Upper lobe of left lung (tissue), 6 donors: ENCODE results near the gene GLIS1. TPM values are rescaled to one million over a fixed set of nuclear protein-coding genes. Genes with fewer than 3 reads are reported as not detected.

ENCODE experiments used
- ATAC-seq, 2 donors: fragments of 200-7000 bp; cut with Tn5 transposase; one replicate each; pipeline ENCODE4 v1.9.1; 2022; ENCODE audit warnings: mild to moderate bottlenecking in 2 of 2, moderate library complexity in 2 of 2; ENCODE audit not compliant: low FRiP score in 2 of 2
- DNase-seq, 2 donors: peaks; one replicate each; pipeline ENCODE4 v3.0.0-alpha.2; 2019 to 2020
- H3K27ac ChIP-seq, 4 donors: fragments of 200-600 bp; sonication (generic); one replicate each; pipeline ENCODE4 v1.5.1; 2016 to 2019
- H3K27me3 ChIP-seq, 4 donors: fragments of 200-600 bp; sonication (generic); one replicate each; pipeline ENCODE4 v1.5.1; 2017 to 2019
- H3K36me3 ChIP-seq, 4 donors: fragments of 200-600 bp; sonication (generic); one replicate each; pipeline ENCODE4 v1.5.1; 2016 to 2019
- H3K4me1 ChIP-seq, 4 donors: fragments of 200-600 bp; sonication (generic); one replicate each; pipeline ENCODE4 v1.5.1; 2018 to 2019
- H3K4me3 ChIP-seq, 4 donors: fragments of 200-600 bp; sonication (generic); one replicate each; pipeline ENCODE4 v1.5.1; 2017 to 2019; ENCODE audit warnings: mild to moderate bottlenecking in 2 of 4, moderate library complexity in 1 of 4
- H3K9me3 ChIP-seq, 4 donors: fragments of 200-600 bp; sonication (generic); one replicate each; pipeline ENCODE4 v1.5.1; 2018 to 2019
- EP300 ChIP-seq, 4 donors: sonication (generic); formaldehyde crosslinking; IDR thresholded peaks; one replicate each; pipeline ENCODE4 v1.5.1; 2017; ENCODE audit warnings: antibody characterized with exemption in 4 of 4, control low read depth in 2 of 4
- POLR2A ChIP-seq, 4 donors: fragments of 450-650 bp; IDR thresholded peaks; one replicate each; pipeline ENCODE4 v1.5.1; 2016 to 2017; ENCODE audit warnings: antibody characterized with exemption in 4 of 4, mild to moderate bottlenecking in 2 of 4
- POLR2AphosphoS5 ChIP-seq, 2 donors: sonication (generic); formaldehyde crosslinking; IDR thresholded peaks; one replicate each; pipeline ENCODE4 v1.5.1; 2017; ENCODE audit warnings: antibody characterized with exemption in 2 of 2
- WGBS, 2 donors: methylation state at CpG; one replicate each; pipeline ENCODE4 v1.1.5; 2017 to 2018; 5-methylcytosine and 5-hydroxymethylcytosine counted together
- total RNA-seq, 6 donors: library from RNA; depleted of rRNA in 4 of 6; stranded (reverse); fragments of >200 nt in 4 of 6; gene quantifications; one replicate each; pipeline versions ENCODE4 v1.1.0 to v1.2.1, GENCODE V29; 2016 to 2021
- TF ChIP-seq, protein P1 (sequence below), 6 experiments: fragments of 450-650 bp in 4 of 6; fragments of 200-600 bp in 2 of 6; sonication (generic) in 2 of 6; IDR thresholded peaks; one replicate each; pipeline ENCODE4 v1.5.1; 2016 to 2019; ENCODE audit warnings: antibody characterized with exemption in 6 of 6
- donor health status: DM: no; HTN: no; CAD: no; lungs with moderate emphysema.
- donor health status: DM: no; HTN: yes; CAD: no; lungs with severe emphysema.

Gene GLIS1
- total RNA-seq, 6 donors from 2014 or later: 0.26 to 1.0 TPM; not detected in 4

GRCh38 chr1:53604291-53604919 is 134.6 kb downstream of the GLIS1 start:
- TF ChIP-seq EP300 (IDR thresholded peaks at IDR 0.05): no peak
- TF ChIP-seq POLR2A (IDR thresholded peaks at IDR 0.05): no peak
- TF ChIP-seq, protein P1, sequence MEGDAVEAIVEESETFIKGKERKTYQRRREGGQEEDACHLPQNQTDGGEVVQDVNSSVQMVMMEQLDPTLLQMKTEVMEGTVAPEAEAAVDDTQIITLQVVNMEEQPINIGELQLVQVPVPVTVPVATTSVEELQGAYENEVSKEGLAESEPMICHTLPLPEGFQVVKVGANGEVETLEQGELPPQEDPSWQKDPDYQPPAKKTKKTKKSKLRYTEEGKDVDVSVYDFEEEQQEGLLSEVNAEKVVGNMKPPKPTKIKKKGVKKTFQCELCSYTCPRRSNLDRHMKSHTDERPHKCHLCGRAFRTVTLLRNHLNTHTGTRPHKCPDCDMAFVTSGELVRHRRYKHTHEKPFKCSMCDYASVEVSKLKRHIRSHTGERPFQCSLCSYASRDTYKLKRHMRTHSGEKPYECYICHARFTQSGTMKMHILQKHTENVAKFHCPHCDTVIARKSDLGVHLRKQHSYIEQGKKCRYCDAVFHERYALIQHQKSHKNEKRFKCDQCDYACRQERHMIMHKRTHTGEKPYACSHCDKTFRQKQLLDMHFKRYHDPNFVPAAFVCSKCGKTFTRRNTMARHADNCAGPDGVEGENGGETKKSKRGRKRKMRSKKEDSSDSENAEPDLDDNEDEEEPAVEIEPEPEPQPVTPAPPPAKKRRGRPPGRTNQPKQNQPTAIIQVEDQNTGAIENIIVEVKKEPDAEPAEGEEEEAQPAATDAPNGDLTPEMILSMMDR (IDR thresholded peaks at IDR 0.05): no peak
- TF ChIP-seq POLR2AphosphoS5 (IDR thresholded peaks at IDR 0.05): no peak
- no peaks in the 10 kb centered on the region for H3K9me3 ChIP-seq
- H3K4me3 ChIP-seq: no peak overlapping the region
- 73 to 84% methylated on average over 5 of the region's 5 CpGs for WGBS, 2 donors
- H3K27me3 ChIP-seq: no peaks in the 10 kb centered on the region
- no peak overlapping the region for H3K27ac ChIP-seq
- H3K4me1 ChIP-seq: no peaks in the 10 kb centered on the region
- no peaks in the 10 kb centered on the region for H3K36me3 ChIP-seq
- ATAC-seq (no peak), DNase-seq (no peak)

GRCh38 chr1:53603431-53603830 is 135.5 kb downstream of the GLIS1 start:
- Histone ChIP-seq H3K27me3 (no peaks in the 10 kb centered on the region), H3K27ac (no peak overlapping the region), H3K36me3 (no peaks in the 10 kb centered on the region), H3K4me3 (no peak overlapping the region), H3K4me1 (no peaks in the 10 kb centered on the region), H3K9me3 (no peaks in the 10 kb centered on the region)
- no peak for DNase-seq
- no peak for ATAC-seq
- TF ChIP-seq POLR2AphosphoS5 (IDR thresholded peaks at IDR 0.05) (no peak), EP300 (IDR thresholded peaks at IDR 0.05) (no peak)
- WGBS, 2 donors: 87 to 92% methylated on average over 6 of the region's 6 CpGs

DNA sequence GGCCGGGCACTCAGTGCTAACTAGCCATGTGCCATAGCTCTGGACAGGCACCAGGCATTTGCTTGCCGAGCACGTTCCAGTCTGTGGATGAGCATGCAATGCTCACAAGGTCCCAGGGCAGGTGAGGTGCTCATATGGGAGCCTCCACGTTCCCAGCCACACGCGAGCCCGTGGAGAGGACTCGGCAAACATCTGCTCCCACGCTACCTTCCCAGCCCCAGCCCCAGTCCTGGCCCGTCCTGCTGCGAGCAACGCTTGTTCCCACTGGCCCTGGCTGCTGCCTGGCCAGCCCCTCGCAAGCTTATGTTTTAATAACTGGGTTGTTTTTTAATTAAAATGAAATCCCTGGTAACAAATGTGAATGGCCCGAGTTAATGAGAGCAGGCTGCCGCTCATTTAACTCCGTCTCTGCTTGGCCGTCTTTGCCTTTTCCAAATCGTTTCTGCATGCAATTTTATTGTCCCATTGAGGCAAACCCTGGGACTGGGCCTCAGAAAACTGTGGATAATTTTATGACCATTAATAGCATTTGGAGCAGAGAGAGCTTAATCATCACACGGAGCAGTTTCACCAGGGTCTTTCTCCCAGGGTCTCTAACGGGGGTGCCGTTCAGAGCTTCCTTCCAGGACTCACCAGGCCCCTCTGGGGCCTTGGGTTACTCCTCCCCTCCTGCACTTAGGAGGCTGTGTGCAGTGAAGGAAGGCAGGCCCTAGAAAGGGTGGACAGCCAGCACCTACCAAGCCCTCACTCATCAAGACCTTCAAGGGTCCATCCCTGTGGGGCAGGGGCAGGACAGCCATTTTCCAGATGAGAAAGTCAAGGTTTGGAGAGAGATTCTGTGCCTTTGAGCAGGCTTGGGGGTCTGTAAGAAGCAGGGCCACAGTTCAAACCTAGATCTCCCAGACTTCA is 136.8 kb downstream of the GLIS1 start:
- TF ChIP-seq POLR2A (IDR thresholded peaks at IDR 0.05) (no peak), EP300 (IDR thresholded peaks at IDR 0.05) (no peak), POLR2AphosphoS5 (IDR thresholded peaks at IDR 0.05) (no peak)
- H3K27ac ChIP-seq: no peak overlapping the region
- no peak for ATAC-seq
- WGBS, 2 donors: 88 to 90% methylated on average over 14 to 21 of the region's 21 CpGs
- peak in 1 of 2 donors; percentile 60 for DNase-seq
- no peaks in the 10 kb centered on the region for H3K36me3 ChIP-seq
- H3K4me3 ChIP-seq: no peak overlapping the region
- H3K4me1 ChIP-seq: no peaks in the 10 kb centered on the region
- H3K27me3 ChIP-seq: no peaks in the 10 kb centered on the region
- H3K9me3 ChIP-seq: no peaks in the 10 kb centered on the region

DNA sequence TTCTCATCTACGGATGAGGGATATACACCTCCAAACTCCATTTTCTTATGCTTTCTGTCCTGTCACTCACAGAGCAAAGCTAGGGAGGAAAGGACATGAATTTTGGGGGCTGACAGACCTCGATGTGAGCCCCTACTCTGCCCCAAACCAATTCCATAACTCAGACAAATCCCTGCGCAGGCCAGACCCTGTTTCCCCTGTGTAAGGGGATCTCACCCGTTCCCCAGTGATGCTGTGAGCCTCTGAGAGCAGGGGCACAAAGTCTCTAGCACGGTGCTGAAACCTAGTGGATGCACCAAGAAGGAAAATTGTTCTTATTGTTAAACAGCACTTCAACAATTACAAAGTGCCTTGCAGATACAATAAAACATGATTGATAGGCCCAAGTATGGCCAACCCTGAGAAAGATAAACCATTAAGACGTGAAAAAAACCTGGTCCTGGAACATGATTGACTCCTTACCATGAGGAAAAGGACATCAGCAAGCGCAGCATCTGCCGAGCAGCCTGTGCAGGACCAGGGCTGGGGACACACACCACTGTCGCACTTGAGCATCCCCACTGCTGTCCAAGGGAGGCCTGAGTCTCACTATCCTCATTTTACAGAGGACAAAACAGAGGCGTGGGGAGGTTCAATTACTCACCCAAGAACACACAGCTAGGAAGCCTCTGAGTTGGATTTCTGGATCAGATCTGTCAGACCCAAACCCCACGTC is 137.8 kb downstream of the GLIS1 start:
- no peaks in the 10 kb centered on the region for H3K9me3 ChIP-seq
- H3K4me1 ChIP-seq: no peaks in the 10 kb centered on the region
- H3K27ac ChIP-seq: no peak overlapping the region
- no peak for DNase-seq
- ATAC-seq: no peak
- no peaks in the 10 kb centered on the region for H3K36me3 ChIP-seq
- H3K4me3 ChIP-seq: no peak overlapping the region
- TF ChIP-seq EP300 (IDR thresholded peaks at IDR 0.05) (no peak), POLR2A (IDR thresholded peaks at IDR 0.05) (no peak), POLR2AphosphoS5 (IDR thresholded peaks at IDR 0.05) (no peak)
- TF ChIP-seq, protein P1 (IDR thresholded peaks at IDR 0.05): no peak
- H3K27me3 ChIP-seq: no peaks in the 10 kb centered on the region
- WGBS, 2 donors: 82 to 83% methylated on average over 10 to 11 of the region's 11 CpGs

- WGBS, 2 donors: 50 to 66% methylated on average over 7 to 8 of the region's 8 CpGs
- no peak for DNase-seq
Observed at GRCh38 chr1:53600561-53600960, 138.4 kb downstream of the GLIS1 start.

GRCh38 chr1:53600001-53600400 is 139.0 kb downstream of the GLIS1 start:
- ATAC-seq (peak in 1 of 2 donors; percentile 6), DNase-seq (no peak)
- Histone ChIP-seq H3K36me3 (no peaks in the 10 kb centered on the region), H3K4me3 (no peak overlapping the region), H3K27ac (no peak overlapping the region), H3K4me1 (no peaks in the 10 kb centered on the region), H3K27me3 (no peaks in the 10 kb centered on the region), H3K9me3 (no peaks in the 10 kb centered on the region)
- WGBS, 2 donors: 63 to 66% methylated on average over 3 to 5 of the region's 5 CpGs
- no peak for TF ChIP-seq EP300 (IDR thresholded peaks at IDR 0.05)
- no peak for TF ChIP-seq POLR2AphosphoS5 (IDR thresholded peaks at IDR 0.05)
- no peak for TF ChIP-seq POLR2A (IDR thresholded peaks at IDR 0.05)
- TF ChIP-seq, protein P1 (IDR thresholded peaks at IDR 0.05): no peak

More at GRCh38 chr1:53600561-53600960, 138.4 kb downstream of the GLIS1 start:
- no peaks in the 10 kb centered on the region for H3K4me1 ChIP-seq
- TF ChIP-seq EP300 (IDR thresholded peaks at IDR 0.05) (no peak), POLR2A (IDR thresholded peaks at IDR 0.05) (no peak), POLR2AphosphoS5 (IDR thresholded peaks at IDR 0.05) (no peak)
- no peaks in the 10 kb centered on the region for H3K36me3 ChIP-seq
- no peak overlapping the region for H3K4me3 ChIP-seq
- H3K27ac ChIP-seq: no peak overlapping the region
- ATAC-seq: peak in 1 of 2 donors; percentile 6
- no peaks in the 10 kb centered on the region for H3K9me3 ChIP-seq
- no peaks in the 10 kb centered on the region for H3K27me3 ChIP-seq
